Measurements from ENCODE around the gene NCAM2. TPM values are rescaled to one million over a fixed set of nuclear protein-coding genes. Genes with fewer than 3 reads are reported as not detected.

NCAM2 gene
- not detected in 5 replicates for total RNA-seq (2022; extraction: Qiagen RNA extraction)

DNA sequence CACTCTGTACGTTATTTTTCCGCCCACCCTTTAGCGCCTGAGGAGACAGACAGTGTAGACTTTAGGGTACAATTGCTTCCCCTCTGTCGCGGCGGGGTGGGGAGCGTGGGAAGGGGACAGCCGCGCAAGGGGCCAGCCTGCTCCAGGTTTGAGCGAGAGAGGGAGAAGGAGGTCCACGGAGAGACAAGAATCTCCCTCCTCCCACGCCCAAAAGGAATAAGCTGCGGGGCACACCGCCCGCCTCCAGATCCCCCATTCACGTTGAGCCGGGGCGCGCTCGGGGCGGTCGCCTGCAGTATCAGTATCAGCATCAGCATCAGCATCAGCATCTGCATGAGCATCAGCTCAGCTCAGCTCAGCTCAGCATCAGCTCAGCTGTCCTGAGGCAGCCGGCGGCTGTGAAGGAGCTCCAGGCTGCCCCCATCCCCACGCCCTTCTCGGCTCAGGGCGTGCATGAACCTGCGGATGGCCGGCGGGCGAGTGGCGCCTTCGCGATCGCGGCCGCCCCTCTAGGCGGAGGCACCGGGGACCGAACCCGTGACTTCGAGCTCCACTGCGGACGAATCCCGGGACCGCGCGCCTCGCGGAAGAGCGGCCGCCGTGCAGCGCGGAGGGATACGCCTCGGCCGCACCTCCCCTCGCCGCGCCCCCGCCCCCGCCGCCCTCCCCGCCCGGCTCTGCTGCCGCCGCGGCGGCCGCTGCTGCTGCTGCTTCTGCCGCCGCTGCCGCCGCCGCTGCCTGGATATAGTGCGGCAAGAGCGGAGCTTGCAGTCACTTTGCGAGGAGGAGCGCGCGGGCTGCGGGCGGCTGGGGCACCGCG lies at the start of gene NCAM2:
Gene NCAM2 (plus strand): TSS at position 774 of the 820 bp plus-strand sequence.

All from A549 treated with AZD2906 at 1 μM for 4 hours (cell line).